Brain microvascular endothelial cell (primary cell): ENCODE measurements around the gene ATP2B3.

Experiments
- DNase-seq: peaks from one replicate; pipeline ENCODE4 v3.0.0-alpha.2; 2020
- H3K27ac ChIP-seq: fragments of 250-450 bp; sonication (Bioruptor Pico); 2 replicates; pipeline ENCODE4 v1.5.1; 2020; ENCODE audit warnings: mild to moderate bottlenecking, moderate library complexity
- H3K27me3 ChIP-seq: fragments of 250-450 bp; sonication (Bioruptor Pico); replicated peaks from 2 replicates; pipeline ENCODE4 v1.5.1; 2020; ENCODE audit warnings: mild to moderate bottlenecking
- H3K36me3 ChIP-seq: fragments of 250-450 bp; sonication (Bioruptor Pico); replicated peaks from 2 replicates; pipeline ENCODE4 v1.5.1; 2020; ENCODE audit warnings: mild to moderate bottlenecking
- H3K4me3 ChIP-seq: 2 replicates; pipeline ENCODE4 v1.5.1; 2011; ENCODE audit warnings: low read depth, mild to moderate bottlenecking, control low read depth, low read length, moderate library complexity
- in situ Hi-C: cut with HindIII; loops from 2 replicates; pipeline ENCODE4 v1.10.0; 2017; ENCODE audit warnings: low sequenced_read_pairs, low pct_ligation_motif_present
- TF ChIP-seq, protein P1 (sequence below): IDR thresholded peaks from 2 replicates; pipeline ENCODE4 v1.5.1; 2011; ENCODE audit warnings: low read depth, mild to moderate bottlenecking, moderate library complexity, low read length, control low read depth, inconsistent platforms; ENCODE audit errors: missing control alignments

Gene ATP2B3

DNA sequence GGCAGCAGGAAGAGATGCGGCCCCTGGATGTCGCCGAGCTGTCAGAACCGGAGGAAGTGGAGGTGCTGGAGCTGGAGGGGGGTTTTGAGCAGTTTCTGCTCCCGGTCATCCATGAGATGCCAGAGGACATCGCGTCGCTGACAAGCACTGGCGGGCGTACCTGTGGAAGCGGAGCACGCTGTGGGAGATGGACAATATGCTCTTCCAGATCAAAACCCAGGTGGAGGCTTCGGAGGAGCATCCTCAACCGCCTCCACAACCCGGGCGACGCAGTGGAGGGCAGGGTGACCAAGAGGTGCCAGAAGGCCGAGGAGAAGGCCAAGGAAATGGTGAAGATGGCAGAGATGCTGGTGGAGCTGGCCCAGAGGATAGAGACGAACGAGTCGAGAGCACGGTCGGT is 89.1 kb downstream of the ATP2B3 start:
- DNase-seq, result no peak
- no peak overlapping the region for H3K27ac ChIP-seq
- in situ Hi-C loops, result no loop called here
- H3K27me3 ChIP-seq, result no peaks in the 10 kb centered on the region
- no peak overlapping the region for H3K4me3 ChIP-seq
- H3K36me3 ChIP-seq, result no peaks in the 10 kb centered on the region
- TF ChIP-seq, protein P1, sequence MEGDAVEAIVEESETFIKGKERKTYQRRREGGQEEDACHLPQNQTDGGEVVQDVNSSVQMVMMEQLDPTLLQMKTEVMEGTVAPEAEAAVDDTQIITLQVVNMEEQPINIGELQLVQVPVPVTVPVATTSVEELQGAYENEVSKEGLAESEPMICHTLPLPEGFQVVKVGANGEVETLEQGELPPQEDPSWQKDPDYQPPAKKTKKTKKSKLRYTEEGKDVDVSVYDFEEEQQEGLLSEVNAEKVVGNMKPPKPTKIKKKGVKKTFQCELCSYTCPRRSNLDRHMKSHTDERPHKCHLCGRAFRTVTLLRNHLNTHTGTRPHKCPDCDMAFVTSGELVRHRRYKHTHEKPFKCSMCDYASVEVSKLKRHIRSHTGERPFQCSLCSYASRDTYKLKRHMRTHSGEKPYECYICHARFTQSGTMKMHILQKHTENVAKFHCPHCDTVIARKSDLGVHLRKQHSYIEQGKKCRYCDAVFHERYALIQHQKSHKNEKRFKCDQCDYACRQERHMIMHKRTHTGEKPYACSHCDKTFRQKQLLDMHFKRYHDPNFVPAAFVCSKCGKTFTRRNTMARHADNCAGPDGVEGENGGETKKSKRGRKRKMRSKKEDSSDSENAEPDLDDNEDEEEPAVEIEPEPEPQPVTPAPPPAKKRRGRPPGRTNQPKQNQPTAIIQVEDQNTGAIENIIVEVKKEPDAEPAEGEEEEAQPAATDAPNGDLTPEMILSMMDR, result no peak

DNA sequence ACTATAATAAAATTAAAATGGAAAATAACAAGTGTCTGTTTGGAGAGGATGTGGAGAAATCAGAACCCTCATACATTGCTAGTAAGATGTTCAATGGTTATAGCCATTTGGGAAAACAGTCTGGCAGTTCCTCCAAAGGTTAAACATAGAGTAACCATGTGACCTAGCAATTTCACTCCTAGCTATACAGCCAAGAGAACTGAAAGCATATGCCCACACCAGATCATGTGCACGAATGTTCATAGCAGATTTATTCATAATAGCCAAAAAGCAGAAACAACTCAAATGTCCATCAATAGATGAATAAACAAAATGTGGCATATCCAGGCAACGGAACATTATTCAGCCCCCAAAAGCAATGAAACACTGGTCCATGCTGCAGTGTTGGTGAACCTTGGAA is 90.9 kb downstream of the ATP2B3 start:
- Histone ChIP-seq H3K27ac (no peak overlapping the region), H3K4me3 (no peak overlapping the region), H3K27me3 (no peaks in the 10 kb centered on the region), H3K36me3 (no peaks in the 10 kb centered on the region)
- TF ChIP-seq, protein P1, result no peak
- no peak for DNase-seq
- in situ Hi-C loops, result no loop called here

DNA sequence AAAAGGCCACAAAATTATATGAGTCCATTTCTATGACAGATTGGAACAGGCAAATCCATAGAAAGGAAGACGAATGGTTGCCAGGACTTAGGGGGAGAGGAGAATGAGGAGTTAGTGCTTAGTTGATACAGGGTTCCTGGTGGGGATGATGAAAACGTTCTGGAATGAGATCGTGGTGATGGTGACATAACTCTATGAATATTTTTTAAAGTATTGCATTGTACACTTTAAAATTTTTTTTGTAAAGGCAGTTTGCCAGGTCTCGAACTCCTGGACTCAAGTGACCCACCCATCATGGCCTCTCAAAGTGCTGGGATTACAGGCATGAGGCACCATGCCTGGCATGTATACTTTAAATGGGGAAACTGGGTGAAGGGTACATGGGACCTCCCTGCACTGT is 91.4 kb downstream of the ATP2B3 start:
- TF ChIP-seq, protein P1, result no peak
- Histone ChIP-seq H3K27ac (no peak overlapping the region), H3K4me3 (no peak overlapping the region), H3K27me3 (no peaks in the 10 kb centered on the region), H3K36me3 (no peaks in the 10 kb centered on the region)
- DNase-seq, result no peak
- in situ Hi-C loops, result no loop called here

DNA sequence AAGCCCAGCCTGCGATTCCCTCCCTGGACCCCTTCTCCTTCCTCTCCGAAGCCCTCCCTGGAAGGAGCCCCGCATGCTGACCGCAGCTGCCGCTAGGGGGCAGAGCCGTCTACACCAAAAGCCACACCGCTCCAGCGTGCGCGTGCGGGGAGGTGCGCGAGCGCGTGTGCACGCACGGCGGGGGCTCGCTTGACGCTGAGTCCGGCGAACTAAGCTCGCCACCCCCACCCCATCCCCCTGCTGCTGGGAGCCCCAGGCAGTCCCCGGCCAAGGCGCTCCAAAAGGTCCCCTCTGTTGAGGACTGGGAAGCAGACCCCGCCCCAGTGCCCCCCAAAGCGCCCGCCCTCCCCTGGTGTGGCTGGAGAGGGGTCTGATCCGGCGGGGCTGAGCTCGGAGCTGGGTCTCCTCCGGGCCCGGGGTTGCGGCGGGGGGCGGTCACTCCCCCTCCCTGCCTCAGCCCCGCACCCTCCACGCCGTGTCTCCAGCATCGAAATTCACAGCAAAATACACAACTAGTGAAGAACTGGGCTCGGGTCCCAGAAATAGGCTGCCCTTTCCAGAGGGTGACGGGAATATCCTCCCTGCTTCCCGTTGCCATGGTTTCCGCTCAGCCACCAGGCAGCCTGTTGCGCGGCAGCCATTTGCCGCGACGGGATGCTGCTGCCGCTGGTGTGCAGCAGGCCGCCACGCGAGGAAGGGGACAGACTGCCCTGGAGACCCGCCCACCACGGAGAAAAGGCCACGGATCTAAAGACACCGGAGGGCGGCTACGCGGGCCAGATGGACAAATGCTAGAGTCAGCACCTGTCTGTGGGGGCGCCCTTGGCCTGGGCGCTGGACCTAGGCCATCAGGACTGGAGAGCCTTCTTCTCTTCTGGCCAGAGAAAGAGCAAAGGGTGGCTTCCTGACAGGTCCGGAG is 92.7 kb downstream of the ATP2B3 start:
- DNase-seq, result peak; percentile 20
- TF ChIP-seq, protein P1, result peak; percentile 82
- H3K27me3 ChIP-seq, result no peaks in the 10 kb centered on the region
- no peaks in the 10 kb centered on the region for H3K36me3 ChIP-seq
- H3K4me3 ChIP-seq, result peak overlapping the region; percentile 34
- H3K27ac ChIP-seq, result no peak overlapping the region
- in situ Hi-C loops, result no loop called here

DNA sequence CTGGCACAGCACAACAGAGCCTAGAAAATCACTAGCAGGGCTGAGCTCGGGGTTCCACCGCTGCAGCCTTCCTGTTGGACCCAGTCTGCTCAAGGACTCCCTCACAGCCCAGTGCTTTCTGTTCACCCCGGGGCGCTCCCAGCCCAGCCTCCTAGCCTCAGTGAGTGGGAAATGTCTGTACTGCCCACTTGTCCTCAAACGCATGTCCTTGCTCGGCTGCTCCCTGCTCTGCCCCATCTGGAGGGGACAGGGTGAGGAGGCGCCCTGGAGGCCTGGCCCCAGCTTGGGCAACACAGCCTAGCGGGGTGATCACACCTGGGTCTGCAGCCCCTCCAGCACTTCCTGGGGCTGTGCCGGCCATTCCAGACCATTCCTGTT is 93.4 kb downstream of the ATP2B3 start:
- Histone ChIP-seq H3K36me3 (no peaks in the 10 kb centered on the region), H3K27ac (no peak overlapping the region), H3K4me3 (no peak overlapping the region), H3K27me3 (no peaks in the 10 kb centered on the region)
- in situ Hi-C loops, result no loop called here
- DNase-seq, result no peak
- TF ChIP-seq, protein P1, result no peak
